ENCODE results near the gene NEUROD2.

Gene NEUROD2

GRCh38 chr17:39579318-39580081 is 28.2 kb downstream of the NEUROD2 start (continued):
- no peak for TF ChIP-seq ZBTB49 (tag by site-specific recombination; IDR thresholded peaks at IDR 0.05; ENCODE audit: low read depth)
- TF ChIP-seq ZFHX2 (tag by site-specific recombination; conservative IDR thresholded peaks at IDR 0.05): peak; percentile 62
- TF ChIP-seq TRIM28 (IDR thresholded peaks at IDR 0.05; ENCODE audit: borderline replicate concordance, low read length): no peak
- TF ChIP-seq ZNF518A (tag by site-specific recombination; conservative IDR thresholded peaks at IDR 0.05; ENCODE audit: low read depth): no peak
- no peak for TF ChIP-seq ZNF132 (tag by site-specific recombination; IDR thresholded peaks at IDR 0.05; ENCODE audit: borderline replicate concordance)
- no peak for TF ChIP-seq ZFP37 (tag by site-specific recombination; IDR thresholded peaks at IDR 0.05)
- no peak for TF ChIP-seq ZNF391 (tag by site-specific recombination; IDR thresholded peaks at IDR 0.05; ENCODE audit: borderline replicate concordance, low read depth)
- TF ChIP-seq ZSCAN5A (tag by site-specific recombination; IDR thresholded peaks at IDR 0.05): no peak
- TF ChIP-seq ZNF654 (tag by site-specific recombination; IDR thresholded peaks at IDR 0.05; ENCODE audit: low read depth): no peak
- TF ChIP-seq ZFP3 (tag by site-specific recombination; IDR thresholded peaks at IDR 0.05; ENCODE audit: low read depth): no peak
- no peak for TF ChIP-seq INSM2 (tag by site-specific recombination; IDR thresholded peaks at IDR 0.05)
- 0 out of 2 replicates have a peak, but pooled peaks have one; percentile 33 for TF ChIP-seq KLF17 (tag by site-specific recombination; IDR thresholded peaks at IDR 0.05)
- no peak for TF ChIP-seq ZBTB6 (tag by site-specific recombination; IDR thresholded peaks at IDR 0.05)

Measured in HEK293 (cell line).